ENCODE measurements around the gene AIG1. TPM values are rescaled to one million over a fixed set of nuclear protein-coding genes. Genes with fewer than 3 reads are reported as not detected.

The AIG1 gene
- total RNA-seq, 4 donors from 2014 or later, result 40.7 to 56.4 (median 43.6) TPM

- TF ChIP-seq CTCF (IDR thresholded peaks at IDR 0.05; ENCODE audit: low read depth), result no peak
These were observed 174.0 kb downstream of the AIG1 start for GRCh38 chr6:143234734-143235133.

- TF ChIP-seq CTCF (IDR thresholded peaks at IDR 0.05; ENCODE audit: low read depth), result no peak
These were observed 175.6 kb downstream of the AIG1 start for GRCh38 chr6:143236151-143236798.

- TF ChIP-seq CTCF (IDR thresholded peaks at IDR 0.05; ENCODE audit: low read depth), result no peak
These were observed 177.6 kb downstream of the AIG1 start for GRCh38 chr6:143238306-143238705.

- no peak for TF ChIP-seq CTCF (IDR thresholded peaks at IDR 0.05; ENCODE audit: low read depth)
These were observed 180.4 kb downstream of the AIG1 start for GRCh38 chr6:143241111-143241510.

- no peak for TF ChIP-seq CTCF (IDR thresholded peaks at IDR 0.05; ENCODE audit: low read depth)
These were observed 181.2 kb downstream of the AIG1 start for GRCh38 chr6:143241911-143242310.

GRCh38 chr6:143243786-143244185, 183.1 kb downstream of the AIG1 start:
- TF ChIP-seq CTCF (IDR thresholded peaks at IDR 0.05; ENCODE audit: low read depth), result no peak

- no peak for TF ChIP-seq CTCF (IDR thresholded peaks at IDR 0.05; ENCODE audit: low read depth)
These were observed 185.0 kb downstream of the AIG1 start for GRCh38 chr6:143245656-143246055.
